ENCODE measurements around the gene IDH1. TPM values are rescaled to one million over a fixed set of nuclear protein-coding genes. Genes with fewer than 3 reads are reported as not detected.
"Not testable (repeated sequence)": the region's sequence is repeated elsewhere in the genome, so short reads cannot be mapped to it uniquely, and the experiment has no call there.

The IDH1 gene
- total and polyA plus RNA-seq, 9 donors, result 39.9 to 236 (median 73.8) TPM

DNA sequence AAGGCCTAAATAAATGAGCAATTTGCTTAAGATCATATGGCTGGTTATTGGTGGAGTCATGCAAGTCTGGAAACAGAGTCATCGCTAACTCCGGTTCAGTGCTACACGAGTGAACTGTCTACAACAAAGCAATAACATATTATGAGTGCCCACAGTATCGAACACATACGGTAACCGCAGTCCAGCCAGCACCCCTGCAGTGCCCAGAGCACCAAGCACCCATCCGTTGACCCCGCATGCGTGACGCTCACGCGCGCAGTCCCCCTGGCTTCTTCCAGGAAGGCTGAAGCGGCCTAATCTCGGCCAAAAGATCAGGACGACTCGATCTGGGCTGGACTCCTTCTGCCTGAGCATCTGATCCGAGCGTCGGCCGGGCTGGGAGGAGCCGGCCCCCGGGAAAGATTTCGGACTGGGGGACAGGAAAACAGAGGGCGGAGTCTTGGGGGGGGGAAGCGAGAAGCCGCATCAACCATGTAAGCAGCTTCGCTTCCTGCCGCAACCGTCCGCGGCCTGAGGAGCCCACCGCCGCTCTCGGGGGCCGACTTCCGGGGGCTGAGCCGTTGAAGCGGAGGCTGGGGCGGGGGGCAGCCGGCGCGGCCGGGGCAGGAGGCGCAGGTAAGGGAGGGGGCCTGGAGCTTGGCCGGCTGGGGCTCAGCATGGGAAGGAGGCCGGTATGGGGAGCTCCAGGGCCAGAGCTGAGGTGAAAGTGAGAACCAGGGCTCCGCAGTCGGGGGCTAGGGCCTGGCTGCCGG lies 11.1 kb upstream of the IDH1 start, which contains the start of gene PIKFYVE:
Gene PIKFYVE, plus strand, starts transcription at position 455 of the 752 bp plus-strand sequence. CDS start 5,265 bp downstream, outside the sequence.
- no peaks in the 10 kb centered on the region for H3K36me3 ChIP-seq
- peak within 1 kb of the TSS; percentile 93 for H3K4me3 ChIP-seq
- peak within 1 kb of the TSS; percentile 74 to 91 for H3K27ac ChIP-seq
- intact Hi-C loops (cut with DNase I), result no loop called here
- DNase-seq, result peak; percentile 92 to 95 (median 94)
- H3K4me1 ChIP-seq (ENCODE audit: insufficient read depth), result peaks cover 7% of the 10 kb centered on the region
- peak; percentile 68 for TF ChIP-seq POLR2A (IDR thresholded peaks at IDR 0.05)
- TF ChIP-seq CTCF (IDR thresholded peaks at IDR 0.05), result peak in 1 of 3 donors; percentile 7
- TF ChIP-seq EP300 (IDR thresholded peaks at IDR 0.05), result peak; percentile 84
- no peaks in the 10 kb centered on the region for H3K9me3 ChIP-seq
- no peaks in the 10 kb centered on the region for H3K27me3 ChIP-seq
- 1 to 2% (median 1%) methylated on average over 50 of the region's 50 CpGs for whole genome bisulfite sequencing, 3 donors

DNA sequence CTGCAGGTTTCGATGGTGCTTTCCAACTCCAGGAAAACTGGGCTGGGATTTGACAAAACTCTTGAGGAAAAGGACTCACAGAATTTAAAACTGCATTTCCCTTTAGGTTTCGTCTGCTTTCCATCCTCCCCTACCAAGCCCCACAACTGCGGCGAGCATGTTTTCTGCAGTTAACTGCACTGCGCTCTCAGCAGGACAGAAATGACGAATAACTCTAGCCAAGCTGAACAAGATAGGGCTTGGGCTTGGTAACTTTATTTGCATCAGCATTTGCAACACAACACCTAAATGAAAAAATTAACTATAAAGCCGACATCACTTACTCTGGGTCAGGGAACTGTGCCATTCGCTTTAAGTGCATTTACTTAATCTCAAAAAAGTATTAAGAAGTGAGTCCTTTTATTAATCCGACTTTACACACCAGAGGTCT lies 10.5 kb upstream of the IDH1 start:
- no peak for TF ChIP-seq CTCF (IDR thresholded peaks at IDR 0.05)
- no peaks in the 10 kb centered on the region for H3K27me3 ChIP-seq
- H3K27ac ChIP-seq, result peak overlapping the region; percentile 25 to 91
- intact Hi-C loops (cut with DNase I), result no loop called here
- DNase-seq, result peak in 2 of 5 donors; percentile 19 to 36
- peak overlapping the region; percentile 93 for H3K4me3 ChIP-seq
- H3K36me3 ChIP-seq, result no peaks in the 10 kb centered on the region
- peaks cover 7% of the 10 kb centered on the region for H3K4me1 ChIP-seq (ENCODE audit: insufficient read depth)
- no peaks in the 10 kb centered on the region for H3K9me3 ChIP-seq
- 1 to 4% (median 2%) methylated on average over 9 of the region's 9 CpGs for WGBS, 3 donors

- peak overlapping the region in 1 of 2 donors; percentile 53 for H3K27ac ChIP-seq
- not testable (repeated sequence) for H3K27me3 ChIP-seq; H3K9me3 ChIP-seq; H3K36me3 ChIP-seq; H3K4me1 ChIP-seq (ENCODE audit: insufficient read depth); H3K4me3 ChIP-seq
- peak in 1 of 5 donors; percentile 44 for DNase-seq
- WGBS, 3 donors, result 20 to 22% (median 20%) methylated on average over 12 of the region's 12 CpGs
- intact Hi-C loops (cut with DNase I), result loop anchor here in 2 of 4 donors (10.0 kb wide), 1 partner anchor 152 kb away; no protein-coding TSS in a partner anchor
These were observed 2.3 kb upstream of the IDH1 start for GRCh38 chr2:208256849-208257813.

GRCh38 chr2:208256192-208256782 lies 1.4 kb upstream of the IDH1 start:
- no peaks in the 10 kb centered on the region for H3K27me3 ChIP-seq
- no peak for TF ChIP-seq POLR2A (IDR thresholded peaks at IDR 0.05)
- no peak for TF ChIP-seq EP300 (IDR thresholded peaks at IDR 0.05)
- no peak for TF ChIP-seq CTCF (IDR thresholded peaks at IDR 0.05)
- intact Hi-C loops (cut with DNase I), result loop anchor here in 2 of 4 donors (10.0 kb wide), 1 partner anchor 151 kb away; no protein-coding TSS in a partner anchor
- no peak overlapping the region for H3K4me3 ChIP-seq
- H3K36me3 ChIP-seq, result no peaks in the 10 kb centered on the region
- peaks cover 3% of the 10 kb centered on the region for H3K4me1 ChIP-seq (ENCODE audit: insufficient read depth)
- no peaks in the 10 kb centered on the region for H3K9me3 ChIP-seq
- DNase-seq, result no peak
- H3K27ac ChIP-seq, result no peak overlapping the region
- WGBS, 3 donors, result 73 to 81% (median 80%) methylated on average over 10 of the region's 10 CpGs

All from ovary (tissue), 9 donors.